GM12865 (cell line): ENCODE measurements around the gene NOTCH1.

Experiments used
- DNase-seq: peaks from one replicate; pipeline ENCODE4 v3.0.0; 2010; ENCODE audit warnings: low read depth
- H3K4me3 ChIP-seq: 2 replicates; pipeline ENCODE4 v1.5.1; 2011; ENCODE audit warnings: mild to moderate bottlenecking, low read depth, low read length, control low read depth
- CTCF ChIP-seq: IDR thresholded peaks from 2 replicates; pipeline ENCODE4 v1.5.1; 2011; ENCODE audit warnings: low read length, control low read depth, low read depth, inconsistent platforms; ENCODE audit not compliant: insufficient read depth; ENCODE audit errors: missing control alignments

The NOTCH1 gene

GRCh38 chr9:136522314-136523237 lies 23.3 kb downstream of the NOTCH1 start:
- no peak overlapping the region for H3K4me3 ChIP-seq
- TF ChIP-seq CTCF: no peak
- DNase-seq: no peak

GRCh38 chr9:136521537-136521936 lies 24.3 kb downstream of the NOTCH1 start:
- no peak overlapping the region for H3K4me3 ChIP-seq
- TF ChIP-seq CTCF: no peak

GRCh38 chr9:136520053-136520540 lies 25.8 kb downstream of the NOTCH1 start:
- no peak overlapping the region for H3K4me3 ChIP-seq
- DNase-seq: no peak
- no peak for TF ChIP-seq CTCF

More at GRCh38 chr9:136521537-136521936, 24.3 kb downstream of the NOTCH1 start:
- no peak for DNase-seq

GRCh38 chr9:136519263-136520052 lies 26.4 kb downstream of the NOTCH1 start:
- no peak for DNase-seq
- no peak overlapping the region for H3K4me3 ChIP-seq
- TF ChIP-seq CTCF: no peak

- no peak for TF ChIP-seq CTCF
- H3K4me3 ChIP-seq: no peak overlapping the region
- DNase-seq: no peak
Measured at GRCh38 chr9:136518623-136519022, 27.2 kb downstream of the NOTCH1 start.

- no peak for TF ChIP-seq CTCF
- no peak for DNase-seq
- H3K4me3 ChIP-seq: no peak overlapping the region
Measured at GRCh38 chr9:136517950-136518349, 27.9 kb downstream of the NOTCH1 start.
